Central memory CD8-positive, alpha-beta T cell (primary cell): ENCODE measurements around the gene SSBP2.
A peak's percentile ranks its signal among the peaks of the same experiment; 100 is the strongest.

Experiments
- ATAC-seq: fragments of 150-1000 bp; cut with Tn5 transposase; replicated peaks from 2 replicates; pipeline ENCODE4 v1.10.0; 2022; ENCODE audit warnings: mild to moderate bottlenecking, moderate FRiP score, moderate number of reproducible peaks; ENCODE audit not compliant: poor library complexity, severe bottlenecking; ENCODE audit errors: extremely low read depth
- DNase-seq, 2 donors: peaks; one replicate each; pipeline ENCODE4 v3.0.0; 2021; ENCODE audit warnings: low spot score in 2 of 2
- H3K27ac Mint-ChIP-seq: one replicate; pipeline ENCODE4 v1.8.0; 2022; ENCODE audit warnings: low read depth, mild to moderate bottlenecking, moderate library complexity, mixed read lengths
- H3K27me3 Mint-ChIP-seq: one replicate; pipeline ENCODE4 v1.8.0; 2022; ENCODE audit warnings: mixed read lengths
- H3K36me3 Mint-ChIP-seq: one replicate; pipeline ENCODE4 v1.8.0; 2022; ENCODE audit warnings: mild to moderate bottlenecking, moderate library complexity, mixed read lengths; ENCODE audit not compliant: insufficient read depth
- H3K4me1 Mint-ChIP-seq: one replicate; pipeline ENCODE4 v1.8.0; 2022; ENCODE audit warnings: mixed read lengths
- H3K4me3 Mint-ChIP-seq: one replicate; pipeline ENCODE4 v1.8.0; 2022; ENCODE audit warnings: mild to moderate bottlenecking, moderate library complexity, mixed read lengths
- H3K9me3 Mint-ChIP-seq: one replicate; pipeline ENCODE4 v1.8.0; 2022; ENCODE audit warnings: mixed read lengths

The SSBP2 gene

DNA sequence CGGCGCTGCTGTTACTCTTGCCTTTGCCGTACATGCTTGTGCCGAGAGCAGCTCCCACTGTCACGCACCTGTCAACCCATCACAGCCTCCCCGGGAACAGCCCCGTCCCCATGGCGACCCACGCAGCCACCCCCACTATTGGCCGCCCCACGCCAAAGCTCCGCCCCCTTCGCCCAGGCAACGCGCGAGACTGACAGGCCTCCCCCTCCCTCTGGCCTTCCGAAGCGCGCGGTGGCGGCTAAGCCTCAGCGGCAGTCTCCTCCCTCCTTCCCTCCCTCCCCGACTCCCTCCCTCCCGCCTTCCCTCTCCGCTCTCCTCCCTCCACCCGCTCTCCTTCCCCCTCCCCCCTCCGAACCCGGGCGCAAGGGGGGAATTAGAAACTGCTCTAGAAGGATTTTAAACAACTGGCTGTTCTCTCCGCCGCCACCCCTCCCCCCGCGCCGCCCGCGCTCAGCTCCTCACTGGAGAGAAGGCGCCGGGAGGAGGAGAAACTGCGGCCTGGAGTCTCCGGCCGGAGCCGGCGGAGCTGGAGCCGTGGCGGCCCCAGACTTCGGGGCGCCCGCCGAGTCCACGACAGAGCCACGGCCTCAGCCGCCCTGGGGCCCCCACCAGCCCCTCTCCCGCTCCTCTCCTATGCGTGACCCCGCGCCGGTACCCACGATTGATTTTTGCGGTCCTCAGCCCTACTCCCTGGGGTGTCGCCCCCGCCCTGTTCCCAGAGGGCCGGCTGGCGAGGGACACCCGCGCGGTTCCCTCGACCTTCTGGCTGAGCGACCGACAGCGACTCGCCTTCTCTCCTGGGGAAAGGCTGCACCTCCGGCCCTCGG, at the start of gene SSBP2:
Gene SSBP2, minus strand, starts transcription at position 89 of the 827 bp plus-strand sequence. Its CDS starts 55 bp downstream, at position 34.
- DNase-seq: peak; percentile 99
- no peaks in the 10 kb centered on the region for H3K27me3 Mint-ChIP-seq
- H3K36me3 Mint-ChIP-seq: peaks cover 12% of the 10 kb centered on the region
- peak; percentile 88 for ATAC-seq
- peak within 1 kb of the TSS; percentile 88 for H3K4me3 Mint-ChIP-seq
- H3K4me1 Mint-ChIP-seq: peaks cover 20% of the 10 kb centered on the region
- H3K27ac Mint-ChIP-seq: peak within 1 kb of the TSS; percentile 91
- no peaks in the 10 kb centered on the region for H3K9me3 Mint-ChIP-seq

DNA sequence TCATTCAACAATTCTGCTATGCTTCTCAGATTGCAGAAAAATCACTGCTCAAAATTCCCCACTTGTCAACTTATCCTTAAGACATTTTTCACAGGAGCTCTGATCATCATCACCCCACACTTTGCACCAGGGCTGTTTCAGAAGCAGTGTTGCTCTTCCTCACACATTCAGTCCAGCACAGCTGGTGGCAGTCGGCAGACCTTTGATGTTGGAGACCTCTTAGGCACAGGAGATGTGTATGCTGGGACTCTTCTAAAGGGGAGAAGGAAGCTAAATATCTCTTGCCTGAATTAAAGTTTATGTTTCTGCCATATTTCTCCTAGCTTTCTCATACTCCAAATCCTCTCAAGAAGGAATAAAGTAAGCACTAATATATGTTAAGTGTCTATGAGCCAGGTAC, 44.8 kb upstream of the SSBP2 start:
- no peak overlapping the region for H3K27ac Mint-ChIP-seq
- no peak overlapping the region for H3K4me3 Mint-ChIP-seq
- ATAC-seq: no peak
- H3K9me3 Mint-ChIP-seq: no peaks in the 10 kb centered on the region
- no peaks in the 10 kb centered on the region for H3K4me1 Mint-ChIP-seq
- peaks cover 44% of the 10 kb centered on the region for H3K27me3 Mint-ChIP-seq
- no peak for DNase-seq
- no peaks in the 10 kb centered on the region for H3K36me3 Mint-ChIP-seq

GRCh38 chr5:81794226-81794625, 43.3 kb upstream of the SSBP2 start:
- no peak for ATAC-seq
- no peaks in the 10 kb centered on the region for H3K4me1 Mint-ChIP-seq
- no peaks in the 10 kb centered on the region for H3K36me3 Mint-ChIP-seq
- H3K27me3 Mint-ChIP-seq: peaks cover 38% of the 10 kb centered on the region
- H3K4me3 Mint-ChIP-seq: no peak overlapping the region
- H3K9me3 Mint-ChIP-seq: no peaks in the 10 kb centered on the region
- no peak for DNase-seq
- H3K27ac Mint-ChIP-seq: no peak overlapping the region

DNA sequence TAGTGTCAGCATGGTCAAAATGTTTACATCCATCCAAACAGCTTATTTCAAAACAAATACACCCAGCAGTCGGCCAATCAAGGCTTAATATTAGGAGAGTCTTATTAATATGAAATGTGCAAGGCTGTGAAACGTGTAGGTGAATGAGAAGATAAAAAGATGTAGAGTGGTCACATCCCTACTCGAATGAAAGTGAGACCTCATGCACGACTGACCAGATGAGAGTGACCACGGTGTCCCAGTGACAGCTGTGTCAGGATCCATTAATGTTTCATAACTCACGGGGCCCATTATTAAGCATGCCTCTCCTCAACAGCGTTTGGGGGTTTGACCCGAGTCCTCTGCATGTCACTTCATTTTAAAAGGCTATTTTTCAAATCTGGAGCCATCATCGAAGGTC, 39.4 kb upstream of the SSBP2 start:
- Mint-ChIP-seq H3K27ac (no peak overlapping the region), H3K27me3 (peaks cover 16% of the 10 kb centered on the region), H3K4me3 (no peak overlapping the region), H3K4me1 (peaks cover 7% of the 10 kb centered on the region), H3K36me3 (no peaks in the 10 kb centered on the region), H3K9me3 (no peaks in the 10 kb centered on the region)
- no peak for DNase-seq
- ATAC-seq: no peak

- peaks cover 7% of the 10 kb centered on the region for H3K4me1 Mint-ChIP-seq
- ATAC-seq (no peak), DNase-seq (no peak)
- peaks cover 7% of the 10 kb centered on the region for H3K27me3 Mint-ChIP-seq
- H3K36me3 Mint-ChIP-seq: peaks cover 4% of the 10 kb centered on the region
- no peaks in the 10 kb centered on the region for H3K9me3 Mint-ChIP-seq
- no peak overlapping the region for H3K4me3 Mint-ChIP-seq
- H3K27ac Mint-ChIP-seq: no peak overlapping the region
Measured at GRCh38 chr5:81789033-81789432, 38.1 kb upstream of the SSBP2 start.

DNA sequence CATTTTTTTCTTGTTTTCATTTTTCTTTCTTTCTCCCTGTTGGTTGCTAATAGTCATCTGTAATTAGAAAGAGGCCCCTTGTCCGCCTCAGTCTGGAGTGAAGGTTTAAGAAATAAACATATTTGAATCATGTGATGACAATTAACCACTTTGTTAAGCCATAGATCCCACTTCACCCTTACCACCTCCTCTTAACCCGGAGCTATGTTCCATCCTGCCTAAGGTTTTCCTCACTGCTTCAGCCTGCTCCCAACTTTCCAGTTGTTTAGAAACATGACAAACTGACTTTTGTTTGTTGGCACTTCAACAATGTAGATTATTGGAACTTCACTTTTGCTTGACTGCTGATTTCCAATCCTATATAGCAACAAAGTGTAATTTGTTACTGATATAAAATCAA, 37.4 kb upstream of the SSBP2 start:
- no peaks in the 10 kb centered on the region for H3K9me3 Mint-ChIP-seq
- no peaks in the 10 kb centered on the region for H3K27me3 Mint-ChIP-seq
- no peak overlapping the region for H3K4me3 Mint-ChIP-seq
- H3K4me1 Mint-ChIP-seq: peaks cover 7% of the 10 kb centered on the region
- ATAC-seq (no peak), DNase-seq (no peak)
- no peak overlapping the region for H3K27ac Mint-ChIP-seq
- H3K36me3 Mint-ChIP-seq: peaks cover 4% of the 10 kb centered on the region

GRCh38 chr5:81787474-81788242, 36.8 kb upstream of the SSBP2 start:
- Mint-ChIP-seq H3K27ac (no peak overlapping the region), H3K27me3 (no peaks in the 10 kb centered on the region), H3K36me3 (peaks cover 4% of the 10 kb centered on the region), H3K4me1 (peaks cover 7% of the 10 kb centered on the region), H3K4me3 (no peak overlapping the region), H3K9me3 (no peaks in the 10 kb centered on the region)
- ATAC-seq: no peak
- DNase-seq: no peak

DNA sequence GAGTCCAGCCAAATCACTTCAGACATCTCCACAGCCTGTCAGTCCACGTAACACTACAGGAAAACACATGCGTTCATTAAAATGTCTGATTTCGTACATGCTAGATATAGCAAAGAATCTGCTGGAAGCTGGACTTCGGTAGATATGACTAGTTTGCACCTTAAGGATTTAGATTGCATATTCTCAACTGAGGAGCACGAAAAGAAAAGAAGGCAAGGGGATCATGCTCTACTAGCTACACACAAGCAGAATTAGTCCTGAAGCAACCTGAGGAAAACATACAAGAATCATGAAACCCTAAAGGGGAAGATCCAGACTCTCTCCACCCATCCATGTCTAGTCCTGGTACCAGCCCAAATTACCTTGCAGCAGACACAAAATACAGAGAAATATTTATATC, 36.1 kb upstream of the SSBP2 start:
- Mint-ChIP-seq H3K9me3 (no peaks in the 10 kb centered on the region), H3K27me3 (no peaks in the 10 kb centered on the region), H3K27ac (no peak overlapping the region), H3K4me3 (no peak overlapping the region), H3K4me1 (peaks cover 7% of the 10 kb centered on the region), H3K36me3 (peaks cover 4% of the 10 kb centered on the region)
- ATAC-seq (no peak), DNase-seq (no peak)

- Mint-ChIP-seq H3K4me1 (peaks cover 7% of the 10 kb centered on the region), H3K9me3 (no peaks in the 10 kb centered on the region), H3K27ac (no peak overlapping the region), H3K4me3 (no peak overlapping the region), H3K27me3 (no peaks in the 10 kb centered on the region), H3K36me3 (peaks cover 4% of the 10 kb centered on the region)
- DNase-seq (no peak), ATAC-seq (no peak)
Measured at GRCh38 chr5:81786496-81786895, 35.6 kb upstream of the SSBP2 start.

- no peaks in the 10 kb centered on the region for H3K27me3 Mint-ChIP-seq
Measured at GRCh38 chr5:81785322-81785721, 34.4 kb upstream of the SSBP2 start.

DNA sequence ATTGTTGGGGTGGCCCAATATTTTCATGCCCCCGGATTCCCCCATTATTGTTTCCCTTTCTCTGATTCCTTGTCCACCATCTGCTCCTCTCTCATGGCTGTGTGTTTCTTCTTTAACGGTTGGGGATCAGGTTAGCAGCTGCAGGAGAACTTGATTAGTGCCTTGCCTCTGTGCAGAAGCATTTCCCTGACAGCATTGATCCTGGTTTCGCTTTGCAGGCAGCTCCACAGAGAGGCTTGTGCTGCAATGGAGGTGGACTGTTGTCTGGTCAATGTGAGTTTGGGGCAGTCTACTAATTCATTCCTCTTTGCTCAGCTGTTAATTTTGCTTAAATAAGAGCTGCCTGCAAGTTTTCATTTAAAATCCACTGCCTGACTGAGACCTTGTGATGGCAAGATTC, 32.5 kb upstream of the SSBP2 start:
- H3K4me1 Mint-ChIP-seq: peaks cover 22% of the 10 kb centered on the region
- no peaks in the 10 kb centered on the region for H3K27me3 Mint-ChIP-seq
- no peak overlapping the region for H3K4me3 Mint-ChIP-seq
- H3K27ac Mint-ChIP-seq: no peak overlapping the region
- no peaks in the 10 kb centered on the region for H3K9me3 Mint-ChIP-seq
- DNase-seq (no peak), ATAC-seq (no peak)
- peaks cover 6% of the 10 kb centered on the region for H3K36me3 Mint-ChIP-seq

More at GRCh38 chr5:81785322-81785721, 34.4 kb upstream of the SSBP2 start:
- H3K4me3 Mint-ChIP-seq: no peak overlapping the region
- H3K9me3 Mint-ChIP-seq: no peaks in the 10 kb centered on the region
- ATAC-seq (no peak), DNase-seq (no peak)
- no peak overlapping the region for H3K27ac Mint-ChIP-seq
- H3K36me3 Mint-ChIP-seq: peaks cover 4% of the 10 kb centered on the region
- H3K4me1 Mint-ChIP-seq: peaks cover 7% of the 10 kb centered on the region

DNA sequence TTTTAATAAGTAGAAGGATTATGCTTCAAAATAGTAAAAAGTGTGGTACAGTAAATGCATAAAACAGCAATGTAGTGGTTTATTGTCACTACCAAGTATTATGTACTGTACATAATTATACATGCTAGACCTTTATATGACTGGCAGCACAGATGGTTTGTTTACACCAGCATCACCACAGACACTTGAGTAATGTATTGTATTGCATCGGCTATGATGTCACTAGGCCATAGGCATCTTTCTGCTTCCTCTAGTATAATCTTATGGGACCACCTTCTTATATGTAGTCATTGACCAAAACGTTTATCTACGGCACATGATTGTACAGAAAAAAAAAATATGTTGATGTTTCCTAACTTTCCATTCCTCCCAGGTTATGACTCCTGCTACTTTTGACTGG, 31.9 kb upstream of the SSBP2 start:
- Mint-ChIP-seq H3K4me3 (no peak overlapping the region), H3K9me3 (no peaks in the 10 kb centered on the region), H3K27ac (no peak overlapping the region), H3K36me3 (peaks cover 6% of the 10 kb centered on the region), H3K4me1 (peaks cover 18% of the 10 kb centered on the region), H3K27me3 (no peaks in the 10 kb centered on the region)
- no peak for ATAC-seq
- no peak for DNase-seq

GRCh38 chr5:81779916-81780266, 29.0 kb upstream of the SSBP2 start:
- Mint-ChIP-seq H3K4me3 (peak overlapping the region; percentile 69), H3K4me1 (peaks cover 18% of the 10 kb centered on the region), H3K27me3 (no peaks in the 10 kb centered on the region), H3K36me3 (peaks cover 4% of the 10 kb centered on the region), H3K9me3 (no peaks in the 10 kb centered on the region), H3K27ac (peak overlapping the region; percentile 87)
- DNase-seq (no peak), ATAC-seq (no peak)
